A673 (cell line): Measurements from ENCODE around the gene STX3. TPM values are rescaled to one million over a fixed set of nuclear protein-coding genes. Genes with fewer than 3 reads are reported as not detected.

ENCODE experiments used
- BruUV-seq: library from RNA; stranded (reverse); fragments of 400-500 nt; replicated peaks from 2 replicates; lab custom pipeline; 2021; lab: Mats Ljungman, UMichigan
- CTCF ChIA-PET: fragments of 300-600 bp; sonication (Branson Sonifier 250); formaldehyde crosslinking; loops from one replicate; lab custom pipeline; 2022; ENCODE audit warnings: antibody characterized with exemption; lab: Charles Lee
- POLR2A ChIA-PET: fragments of 300-600 bp; sonication (Branson Sonifier 250); formaldehyde crosslinking; loops from one replicate; lab custom pipeline; 2022; ENCODE audit warnings: antibody characterized with exemption; ENCODE audit not compliant: low non-redundant PET; lab: Charles Lee
- DNase-seq: peaks from one replicate; pipeline ENCODE4 v3.0.0-alpha.2; 2015; ENCODE audit warnings: low spot score
- H3K27ac ChIP-seq: fragments of 200-600 bp; sonication (generic); 2 replicates; pipeline ENCODE4 v1.5.1; 2016; ENCODE audit warnings: mixed run types, low read depth, mild to moderate bottlenecking, mixed read lengths, antibody characterized with exemption, low read length; ENCODE audit not compliant: poor library complexity, severe bottlenecking
- H3K27me3 ChIP-seq: fragments of 200-600 bp; sonication (generic); replicated peaks from 2 replicates; pipeline ENCODE4 v1.6.1; 2017; ENCODE audit warnings: mixed run types, low read depth, mild to moderate bottlenecking, mixed read lengths, antibody characterized with exemption, low read length; ENCODE audit not compliant: insufficient read depth, poor library complexity
- H3K36me3 ChIP-seq: fragments of 200-600 bp; sonication (generic); 2 replicates; pipeline ENCODE4 v1.6.1; 2016; ENCODE audit warnings: mixed run types, mild to moderate bottlenecking, mixed read lengths, antibody characterized with exemption, low read length; ENCODE audit not compliant: insufficient read depth, poor library complexity, severe bottlenecking
- H3K4me1 ChIP-seq: fragments of 200-600 bp; sonication (generic); 2 replicates; pipeline ENCODE4 v1.6.1; 2017; ENCODE audit warnings: mixed run types, mild to moderate bottlenecking, mixed read lengths, antibody characterized with exemption, low read length; ENCODE audit not compliant: insufficient read depth, poor library complexity, severe bottlenecking
- H3K4me3 ChIP-seq: fragments of 200-600 bp; sonication (generic); 2 replicates; pipeline ENCODE4 v1.5.1; 2016; ENCODE audit warnings: low read depth, mixed run types, mild to moderate bottlenecking, mixed read lengths, low read length; ENCODE audit not compliant: poor library complexity, severe bottlenecking
- H3K9me3 ChIP-seq: fragments of 200-600 bp; sonication (generic); 2 replicates; pipeline ENCODE4 v1.6.1; 2016; ENCODE audit warnings: mixed run types, low read depth, mild to moderate bottlenecking, mixed read lengths, antibody characterized with exemption, low read length; ENCODE audit not compliant: poor library complexity, severe bottlenecking
- EZH2 ChIP-seq: fragments of 200-600 bp; sonication (generic); IDR thresholded peaks from 2 replicates; pipeline ENCODE4 v1.6.1; 2017; ENCODE audit warnings: borderline replicate concordance, low read depth, mild to moderate bottlenecking, mixed read lengths, antibody characterized with exemption, low read length; ENCODE audit not compliant: poor library complexity, severe bottlenecking
- intact Hi-C: fragments of 100-400 bp; cut with micrococcal nuclease; formaldehyde crosslinking; loops from one replicate; pipeline ENCODE4 v1.10.0; 2022; ENCODE audit not compliant: unreplicated experiment
- total RNA-seq: library from RNA; stranded (reverse); gene quantifications from 2 replicates; pipeline ENCODE4 v1.2.3, GENCODE V29; 2021
- TF ChIP-seq, protein P1 (sequence below): fragments of 300-800, 200-600 bp; sonication (generic); conservative IDR thresholded peaks from 2 replicates; pipeline ENCODE4 v1.5.1; 2017; ENCODE audit warnings: low read depth, mild to moderate bottlenecking, antibody characterized with exemption, low read length, moderate library complexity, mixed read lengths

Gene STX3
- total RNA-seq, 1 experiment from 2014 or later, result 16.0 TPM

GRCh38 chr11:59756845-59757244 lies 1.7 kb downstream of the STX3 start:
- TF ChIP-seq, protein P1, sequence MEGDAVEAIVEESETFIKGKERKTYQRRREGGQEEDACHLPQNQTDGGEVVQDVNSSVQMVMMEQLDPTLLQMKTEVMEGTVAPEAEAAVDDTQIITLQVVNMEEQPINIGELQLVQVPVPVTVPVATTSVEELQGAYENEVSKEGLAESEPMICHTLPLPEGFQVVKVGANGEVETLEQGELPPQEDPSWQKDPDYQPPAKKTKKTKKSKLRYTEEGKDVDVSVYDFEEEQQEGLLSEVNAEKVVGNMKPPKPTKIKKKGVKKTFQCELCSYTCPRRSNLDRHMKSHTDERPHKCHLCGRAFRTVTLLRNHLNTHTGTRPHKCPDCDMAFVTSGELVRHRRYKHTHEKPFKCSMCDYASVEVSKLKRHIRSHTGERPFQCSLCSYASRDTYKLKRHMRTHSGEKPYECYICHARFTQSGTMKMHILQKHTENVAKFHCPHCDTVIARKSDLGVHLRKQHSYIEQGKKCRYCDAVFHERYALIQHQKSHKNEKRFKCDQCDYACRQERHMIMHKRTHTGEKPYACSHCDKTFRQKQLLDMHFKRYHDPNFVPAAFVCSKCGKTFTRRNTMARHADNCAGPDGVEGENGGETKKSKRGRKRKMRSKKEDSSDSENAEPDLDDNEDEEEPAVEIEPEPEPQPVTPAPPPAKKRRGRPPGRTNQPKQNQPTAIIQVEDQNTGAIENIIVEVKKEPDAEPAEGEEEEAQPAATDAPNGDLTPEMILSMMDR, result no peak
- no peak for TF ChIP-seq EZH2
- Histone ChIP-seq H3K27me3 (peaks cover 4% of the 10 kb centered on the region), H3K4me1 (peaks cover 5% of the 10 kb centered on the region), H3K36me3 (no peaks in the 10 kb centered on the region), H3K4me3 (no peak overlapping the region), H3K27ac (no peak overlapping the region), H3K9me3 (no peaks in the 10 kb centered on the region)
- POLR2A ChIA-PET, result no interaction called here
- DNase-seq, result no peak
- CTCF ChIA-PET, result no interaction called here
- intact Hi-C loops, result no loop called here
- no TSS peak for BruUV-seq

GRCh38 chr11:59758401-59759037 lies 3.3 kb downstream of the STX3 start:
- intact Hi-C loops, result no loop called here
- Histone ChIP-seq H3K27me3 (peaks cover 4% of the 10 kb centered on the region), H3K4me3 (no peak overlapping the region), H3K36me3 (no peaks in the 10 kb centered on the region), H3K9me3 (no peaks in the 10 kb centered on the region), H3K4me1 (peaks cover 5% of the 10 kb centered on the region), H3K27ac (no peak overlapping the region)
- TF ChIP-seq EZH2, result no peak
- TF ChIP-seq, protein P1, result no peak
- ChIA-PET POLR2A (no interaction called here), CTCF (no interaction called here)
- no TSS peak for BruUV-seq
- no peak for DNase-seq

DNA sequence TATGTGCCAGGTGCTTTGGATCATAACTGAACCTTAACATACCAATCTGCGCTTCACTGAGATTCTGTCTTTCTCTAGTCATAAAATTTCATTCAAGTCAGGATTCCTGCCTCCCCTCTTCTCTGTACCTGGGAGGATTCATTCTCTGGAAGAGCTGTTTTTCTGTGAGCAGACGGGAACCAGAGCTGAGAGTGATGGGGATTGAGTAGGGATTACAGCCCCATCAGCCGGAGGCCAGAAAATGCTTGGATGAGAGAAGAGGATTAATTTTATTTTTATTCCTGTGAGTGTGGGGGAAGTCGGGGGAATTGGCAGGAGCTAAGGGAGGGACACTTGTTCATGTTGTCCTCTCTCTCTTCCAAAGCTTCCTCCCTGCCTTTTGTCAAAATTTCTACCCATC lies 4.7 kb downstream of the STX3 start:
- Histone ChIP-seq H3K36me3 (no peaks in the 10 kb centered on the region), H3K27ac (no peak overlapping the region), H3K4me1 (peaks cover 5% of the 10 kb centered on the region), H3K4me3 (no peak overlapping the region), H3K9me3 (no peaks in the 10 kb centered on the region), H3K27me3 (peaks cover 4% of the 10 kb centered on the region)
- no peak for DNase-seq
- intact Hi-C loops, result no loop called here
- CTCF ChIA-PET, result interaction anchor here (0.7 kb wide), 1 partner anchor 210 kb away, joined by 3 read pairs; no protein-coding TSS in a partner anchor
- BruUV-seq, result no TSS peak
- no peak for TF ChIP-seq EZH2
- TF ChIP-seq, protein P1, result no peak
- POLR2A ChIA-PET, result no interaction called here
